Measurements from ENCODE around the gene PARD3B. TPM values are rescaled to one million over a fixed set of nuclear protein-coding genes. Genes with fewer than 3 reads are reported as not detected.

Gene PARD3B
- total and polyA plus RNA-seq, 2 experiments from 2014 or later: 3.5 to 4.4 TPM

GRCh38 chr2:205187731-205188130 is 642.5 kb downstream of the PARD3B start:
- ATAC-seq: no peak
- TF ChIP-seq JUNB (IDR thresholded peaks at IDR 0.05; ENCODE audit: unreplicated experiment): no peak
- no peak for TF ChIP-seq ZNF462 (CRISPR knock-in tag; IDR thresholded peaks at IDR 0.05)
- TF ChIP-seq ZNF114 (CRISPR knock-in tag; IDR thresholded peaks at IDR 0.05): no peak
- TF ChIP-seq STAT1 (IDR thresholded peaks at IDR 0.05; ENCODE audit: unreplicated experiment): no peak
- no peak for TF ChIP-seq EZH2phosphoT487 (IDR thresholded peaks at IDR 0.05; ENCODE audit: unreplicated experiment)
- TF ChIP-seq ZNF331 (CRISPR knock-in tag; IDR thresholded peaks at IDR 0.05; ENCODE audit: low read depth): no peak
- TF ChIP-seq EZH2 (IDR thresholded peaks at IDR 0.05; ENCODE audit: low read depth, unreplicated experiment): no peak
- TF ChIP-seq NANOG (IDR thresholded peaks at IDR 0.05; ENCODE audit: borderline replicate concordance): no peak
- TF ChIP-seq, protein P1, sequence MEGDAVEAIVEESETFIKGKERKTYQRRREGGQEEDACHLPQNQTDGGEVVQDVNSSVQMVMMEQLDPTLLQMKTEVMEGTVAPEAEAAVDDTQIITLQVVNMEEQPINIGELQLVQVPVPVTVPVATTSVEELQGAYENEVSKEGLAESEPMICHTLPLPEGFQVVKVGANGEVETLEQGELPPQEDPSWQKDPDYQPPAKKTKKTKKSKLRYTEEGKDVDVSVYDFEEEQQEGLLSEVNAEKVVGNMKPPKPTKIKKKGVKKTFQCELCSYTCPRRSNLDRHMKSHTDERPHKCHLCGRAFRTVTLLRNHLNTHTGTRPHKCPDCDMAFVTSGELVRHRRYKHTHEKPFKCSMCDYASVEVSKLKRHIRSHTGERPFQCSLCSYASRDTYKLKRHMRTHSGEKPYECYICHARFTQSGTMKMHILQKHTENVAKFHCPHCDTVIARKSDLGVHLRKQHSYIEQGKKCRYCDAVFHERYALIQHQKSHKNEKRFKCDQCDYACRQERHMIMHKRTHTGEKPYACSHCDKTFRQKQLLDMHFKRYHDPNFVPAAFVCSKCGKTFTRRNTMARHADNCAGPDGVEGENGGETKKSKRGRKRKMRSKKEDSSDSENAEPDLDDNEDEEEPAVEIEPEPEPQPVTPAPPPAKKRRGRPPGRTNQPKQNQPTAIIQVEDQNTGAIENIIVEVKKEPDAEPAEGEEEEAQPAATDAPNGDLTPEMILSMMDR (conservative IDR thresholded peaks at IDR 0.05; ENCODE audit: low read depth in 2 of 2): no peak
- no peak for TF ChIP-seq CREB1 (CRISPR knock-in tag; IDR thresholded peaks at IDR 0.05; ENCODE audit: low read depth)
- TF ChIP-seq, protein P2, sequence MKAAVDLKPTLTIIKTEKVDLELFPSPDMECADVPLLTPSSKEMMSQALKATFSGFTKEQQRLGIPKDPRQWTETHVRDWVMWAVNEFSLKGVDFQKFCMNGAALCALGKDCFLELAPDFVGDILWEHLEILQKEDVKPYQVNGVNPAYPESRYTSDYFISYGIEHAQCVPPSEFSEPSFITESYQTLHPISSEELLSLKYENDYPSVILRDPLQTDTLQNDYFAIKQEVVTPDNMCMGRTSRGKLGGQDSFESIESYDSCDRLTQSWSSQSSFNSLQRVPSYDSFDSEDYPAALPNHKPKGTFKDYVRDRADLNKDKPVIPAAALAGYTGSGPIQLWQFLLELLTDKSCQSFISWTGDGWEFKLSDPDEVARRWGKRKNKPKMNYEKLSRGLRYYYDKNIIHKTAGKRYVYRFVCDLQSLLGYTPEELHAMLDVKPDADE (IDR thresholded peaks at IDR 0.05): no peak
- no peak for TF ChIP-seq POLR2AphosphoS5 (IDR thresholded peaks at IDR 0.05; ENCODE audit: low read depth)
- TF ChIP-seq, protein P3, sequence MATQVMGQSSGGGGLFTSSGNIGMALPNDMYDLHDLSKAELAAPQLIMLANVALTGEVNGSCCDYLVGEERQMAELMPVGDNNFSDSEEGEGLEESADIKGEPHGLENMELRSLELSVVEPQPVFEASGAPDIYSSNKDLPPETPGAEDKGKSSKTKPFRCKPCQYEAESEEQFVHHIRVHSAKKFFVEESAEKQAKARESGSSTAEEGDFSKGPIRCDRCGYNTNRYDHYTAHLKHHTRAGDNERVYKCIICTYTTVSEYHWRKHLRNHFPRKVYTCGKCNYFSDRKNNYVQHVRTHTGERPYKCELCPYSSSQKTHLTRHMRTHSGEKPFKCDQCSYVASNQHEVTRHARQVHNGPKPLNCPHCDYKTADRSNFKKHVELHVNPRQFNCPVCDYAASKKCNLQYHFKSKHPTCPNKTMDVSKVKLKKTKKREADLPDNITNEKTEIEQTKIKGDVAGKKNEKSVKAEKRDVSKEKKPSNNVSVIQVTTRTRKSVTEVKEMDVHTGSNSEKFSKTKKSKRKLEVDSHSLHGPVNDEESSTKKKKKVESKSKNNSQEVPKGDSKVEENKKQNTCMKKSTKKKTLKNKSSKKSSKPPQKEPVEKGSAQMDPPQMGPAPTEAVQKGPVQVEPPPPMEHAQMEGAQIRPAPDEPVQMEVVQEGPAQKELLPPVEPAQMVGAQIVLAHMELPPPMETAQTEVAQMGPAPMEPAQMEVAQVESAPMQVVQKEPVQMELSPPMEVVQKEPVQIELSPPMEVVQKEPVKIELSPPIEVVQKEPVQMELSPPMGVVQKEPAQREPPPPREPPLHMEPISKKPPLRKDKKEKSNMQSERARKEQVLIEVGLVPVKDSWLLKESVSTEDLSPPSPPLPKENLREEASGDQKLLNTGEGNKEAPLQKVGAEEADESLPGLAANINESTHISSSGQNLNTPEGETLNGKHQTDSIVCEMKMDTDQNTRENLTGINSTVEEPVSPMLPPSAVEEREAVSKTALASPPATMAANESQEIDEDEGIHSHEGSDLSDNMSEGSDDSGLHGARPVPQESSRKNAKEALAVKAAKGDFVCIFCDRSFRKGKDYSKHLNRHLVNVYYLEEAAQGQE (IDR thresholded peaks at IDR 0.05; ENCODE audit: unreplicated experiment): no peak
- H3K27ac ChIP-seq (ENCODE audit: low read depth): no peak overlapping the region

More at GRCh38 chr2:205187731-205188130, 642.5 kb downstream of the PARD3B start:
- H3K36me3 Mint-ChIP-seq (ENCODE audit: low read depth): no peaks in the 10 kb centered on the region
- peaks cover 3% of the 10 kb centered on the region for H3K27me3 Mint-ChIP-seq (ENCODE audit: insufficient read depth, low read depth, poor library complexity)
- H3K9me2 ChIP-seq (ENCODE audit: insufficient read depth): peaks cover 5% of the 10 kb centered on the region; the same call in 1 of the 2 replicates
- DNase-seq (ENCODE audit: low spot score): no peak
- H3K27me3 ChIP-seq (ENCODE audit: insufficient read depth): no peaks in the 10 kb centered on the region
- H3K4me3 Mint-ChIP-seq: no peak overlapping the region
- H3K4me3 ChIP-seq: no peak overlapping the region
- H3K36me3 ChIP-seq (ENCODE audit: insufficient read depth): no peaks in the 10 kb centered on the region
- no peaks in the 10 kb centered on the region; the same call in 2 of the 3 replicates for H3K9me3 Mint-ChIP-seq
- no peak overlapping the region for H3K4me2 ChIP-seq
- H3F3A ChIP-seq (replicated peaks; ENCODE audit: low read depth): no peaks in the 10 kb centered on the region
- peaks cover 10% of the 10 kb centered on the region for H3K4me1 Mint-ChIP-seq
- H2AFZ ChIP-seq: 0 out of 2 replicates have a peak overlapping the region, but pooled peaks have one; percentile 44
- no peaks in the 10 kb centered on the region for H3K79me2 ChIP-seq (replicated peaks; ENCODE audit: insufficient read depth)
- no peak overlapping the region for H3K27ac Mint-ChIP-seq
- H4K20me1 ChIP-seq (replicated peaks; ENCODE audit: insufficient read depth): no peaks in the 10 kb centered on the region
- H3K4me1 ChIP-seq (ENCODE audit: insufficient read depth): peaks cover 8% of the 10 kb centered on the region; the same call in 1 of the 2 replicates
